Caki2 (cell line): ENCODE measurements around the gene HEPH. TPM values are rescaled to one million over a fixed set of nuclear protein-coding genes. Genes with fewer than 3 reads are reported as not detected.
"Not testable (repeated sequence)": the region's sequence is repeated elsewhere in the genome, so short reads cannot be mapped to it uniquely, and the experiment has no call there.

ENCODE experiments used
- DNase-seq: peaks from one replicate; pipeline ENCODE4 v3.0.0-alpha.2; 2015; ENCODE audit warnings: low read depth
- in situ Hi-C: cut with HindIII; loops from 2 replicates; pipeline ENCODE4 v1.10.0; 2016; ENCODE audit warnings: low sequenced_read_pairs, low pct_unique_long_range_greater_than_20kb, mixed read lengths
- total RNA-seq: library from RNA; depleted of rRNA; stranded (reverse); fragments of >200 nt; shearing (Covaris generic); gene quantifications from 2 replicates; pipeline ENCODE4 v1.2.3, GENCODE V29; 2014; ENCODE audit warnings: low replicate concordance; rRNA removed

Gene HEPH
- not detected in 2 replicates for total RNA-seq

- DNase-seq = no peak
- in situ Hi-C loops = no loop called here
Observed at GRCh38 chrX:66163849-66164411, at the start of gene HEPH. HEPH (plus strand) TSS chrX:66164247; CDS start chrX:66170571, 6,324 bp downstream.

- in situ Hi-C loops, DNase-seq: not testable (repeated sequence)
Observed at GRCh38 chrX:66118722-66119121, 45.3 kb upstream of the HEPH start.

GRCh38 chrX:66121354-66121753 lies 42.7 kb upstream of the HEPH start:
- in situ Hi-C loops, DNase-seq: not testable (repeated sequence)

GRCh38 chrX:66126662-66127061 lies 37.4 kb upstream of the HEPH start:
- in situ Hi-C loops = no loop called here
- no peak for DNase-seq

GRCh38 chrX:66130469-66130868 lies 33.6 kb upstream of the HEPH start:
- no peak for DNase-seq
- in situ Hi-C loops = no loop called here

- in situ Hi-C loops, DNase-seq: not testable (repeated sequence)
Observed at GRCh38 chrX:66135284-66135683, 28.8 kb upstream of the HEPH start.

- in situ Hi-C loops = no loop called here
- no peak for DNase-seq
Observed at GRCh38 chrX:66142351-66142750, 21.7 kb upstream of the HEPH start.

GRCh38 chrX:66144258-66144657 lies 19.8 kb upstream of the HEPH start:
- in situ Hi-C loops = no loop called here
- DNase-seq = no peak

- in situ Hi-C loops = no loop called here
- no peak for DNase-seq
Observed at GRCh38 chrX:66149519-66149918, 14.5 kb upstream of the HEPH start.

GRCh38 chrX:66150163-66150562 lies 13.9 kb upstream of the HEPH start:
- no peak for DNase-seq
- in situ Hi-C loops = no loop called here

- in situ Hi-C loops = no loop called here
- DNase-seq = no peak
Observed at GRCh38 chrX:66162331-66162822, 1.7 kb upstream of the HEPH start.

- DNase-seq = no peak
- in situ Hi-C loops = no loop called here
Observed at GRCh38 chrX:66163447-66163846, 600 bp upstream of the HEPH start.

GRCh38 chrX:66164470-66164869 lies 423 bp downstream of the HEPH start:
- in situ Hi-C loops = no loop called here
- no peak for DNase-seq

GRCh38 chrX:66164931-66165330 lies 884 bp downstream of the HEPH start:
- in situ Hi-C loops = no loop called here

GRCh38 chrX:66166671-66167070 lies 2.6 kb downstream of the HEPH start:
- DNase-seq = no peak
- in situ Hi-C loops = no loop called here

More at GRCh38 chrX:66164931-66165330, 884 bp downstream of the HEPH start:
- no peak for DNase-seq

GRCh38 chrX:66167431-66167830 lies 3.4 kb downstream of the HEPH start:
- no peak for DNase-seq
- in situ Hi-C loops = no loop called here

- in situ Hi-C loops = no loop called here
- DNase-seq = no peak
Observed at GRCh38 chrX:66176134-66176533, 12.1 kb downstream of the HEPH start.

GRCh38 chrX:66191563-66191962 lies 27.5 kb downstream of the HEPH start:
- in situ Hi-C loops = no loop called here
- DNase-seq = no peak

GRCh38 chrX:66193821-66194220 lies 29.8 kb downstream of the HEPH start:
- DNase-seq = no peak
- in situ Hi-C loops = no loop called here

- no peak for DNase-seq
- in situ Hi-C loops = no loop called here
Observed at GRCh38 chrX:66200050-66200664, 36.1 kb downstream of the HEPH start.
